T47D (cell line): ENCODE results near the gene WNT5B.
A peak's percentile ranks its signal among the peaks of the same experiment; 100 is the strongest.
"Not testable (repeated sequence)": the region's sequence is repeated elsewhere in the genome, so short reads cannot be mapped to it uniquely, and the experiment has no call there.

Experiments
- DNase-seq, 2 experiments: peaks; one replicate each; pipeline versions ENCODE4 v3.0.0 to v3.0.0-alpha.2; 2011 to 2012; ENCODE audit warnings: low read depth in 1 of 2, low spot score in 1 of 2
- JUND ChIP-seq: IDR thresholded peaks from 2 replicates; pipeline ENCODE4 v1.6.1; 2012; ENCODE audit warnings: low read depth
- in situ Hi-C: cut with HindIII; loops from 2 replicates; pipeline ENCODE4 v1.10.0; 2016; ENCODE audit warnings: low sequenced_read_pairs, low pct_unique_long_range_greater_than_20kb

The WNT5B gene

DNA sequence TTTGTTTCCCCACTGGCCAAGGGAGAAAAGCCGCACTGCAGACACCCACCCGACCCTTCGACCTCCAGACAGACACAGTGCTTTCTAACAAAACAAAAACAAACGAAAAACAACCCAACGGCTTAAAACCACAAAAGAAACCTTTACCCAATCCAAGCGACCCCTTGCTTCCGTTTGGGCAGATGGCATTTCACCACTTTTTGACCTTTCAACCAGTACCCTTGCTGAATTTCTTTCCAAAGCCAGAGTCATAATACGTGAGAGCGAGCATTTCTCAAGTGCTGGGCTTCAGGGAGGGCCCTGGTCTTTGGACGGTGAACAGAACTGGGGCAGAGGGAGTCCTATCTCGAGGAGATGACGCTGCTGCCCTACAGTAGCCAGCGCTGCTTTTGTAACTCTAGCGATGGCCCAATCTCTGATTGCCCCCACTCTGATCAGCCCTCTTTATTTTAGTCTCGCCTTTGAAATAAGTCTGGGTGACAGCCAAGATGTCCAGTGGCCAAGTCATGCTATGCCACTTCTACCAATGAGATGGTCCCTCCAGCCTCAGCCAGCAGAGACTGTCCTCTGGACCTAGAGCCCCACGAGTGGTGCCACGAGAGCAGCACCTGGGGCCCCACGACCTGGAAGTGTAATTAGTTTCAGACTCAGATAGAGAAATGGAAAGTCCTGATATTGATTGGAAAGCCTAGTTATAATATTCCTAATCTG lies 40.0 kb downstream of the WNT5B start:
- no peak for DNase-seq
- in situ Hi-C loops: no loop called here
- no peak for TF ChIP-seq JUND

GRCh38 chr12:1670358-1671268 lies 41.6 kb downstream of the WNT5B start:
- no peak for TF ChIP-seq JUND
- no peak for DNase-seq
- in situ Hi-C loops: no loop called here

DNA sequence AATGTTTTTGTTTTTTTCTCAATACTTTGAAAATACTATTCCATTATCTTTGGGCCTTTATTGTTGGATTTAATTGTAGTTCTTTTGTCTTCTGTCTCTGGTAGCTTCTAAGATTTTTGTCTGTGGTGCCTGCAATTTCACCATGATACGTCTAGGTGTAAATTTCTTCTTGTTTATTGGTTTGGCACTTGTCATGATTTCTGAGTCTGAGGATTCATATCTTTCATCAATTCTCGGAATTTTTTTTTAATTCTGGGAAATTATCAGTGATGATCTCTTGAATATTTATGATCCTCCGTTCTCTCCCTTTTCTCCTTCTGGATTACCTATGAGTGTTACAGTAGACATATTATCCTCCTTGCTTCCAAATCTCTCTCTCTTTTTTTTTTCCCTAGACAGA lies 47.0 kb downstream of the WNT5B start:
- no peak for DNase-seq
- no peak for TF ChIP-seq JUND
- in situ Hi-C loops: no loop called here

GRCh38 chr12:1680804-1681492 lies 51.9 kb downstream of the WNT5B start:
- DNase-seq: no peak
- in situ Hi-C loops: no loop called here
- no peak for TF ChIP-seq JUND

- TF ChIP-seq JUND: no peak
- no peak for DNase-seq
- in situ Hi-C loops: no loop called here
These were observed 52.4 kb downstream of the WNT5B start for GRCh38 chr12:1681493-1681807.

GRCh38 chr12:1688086-1688710 lies 59.2 kb downstream of the WNT5B start:
- in situ Hi-C loops: no loop called here
- TF ChIP-seq JUND: no peak
- no peak for DNase-seq

- in situ Hi-C loops: no loop called here
- peak; percentile 96 to 98 for DNase-seq
- TF ChIP-seq JUND: no peak
These were observed 61.6 kb downstream of the WNT5B start, which contains the start of gene ADIPOR2 for GRCh38 chr12:1690578-1691122. ADIPOR2 (plus strand) TSS chr12:1691070; CDS start chr12:1754344, 63,274 bp downstream.

DNA sequence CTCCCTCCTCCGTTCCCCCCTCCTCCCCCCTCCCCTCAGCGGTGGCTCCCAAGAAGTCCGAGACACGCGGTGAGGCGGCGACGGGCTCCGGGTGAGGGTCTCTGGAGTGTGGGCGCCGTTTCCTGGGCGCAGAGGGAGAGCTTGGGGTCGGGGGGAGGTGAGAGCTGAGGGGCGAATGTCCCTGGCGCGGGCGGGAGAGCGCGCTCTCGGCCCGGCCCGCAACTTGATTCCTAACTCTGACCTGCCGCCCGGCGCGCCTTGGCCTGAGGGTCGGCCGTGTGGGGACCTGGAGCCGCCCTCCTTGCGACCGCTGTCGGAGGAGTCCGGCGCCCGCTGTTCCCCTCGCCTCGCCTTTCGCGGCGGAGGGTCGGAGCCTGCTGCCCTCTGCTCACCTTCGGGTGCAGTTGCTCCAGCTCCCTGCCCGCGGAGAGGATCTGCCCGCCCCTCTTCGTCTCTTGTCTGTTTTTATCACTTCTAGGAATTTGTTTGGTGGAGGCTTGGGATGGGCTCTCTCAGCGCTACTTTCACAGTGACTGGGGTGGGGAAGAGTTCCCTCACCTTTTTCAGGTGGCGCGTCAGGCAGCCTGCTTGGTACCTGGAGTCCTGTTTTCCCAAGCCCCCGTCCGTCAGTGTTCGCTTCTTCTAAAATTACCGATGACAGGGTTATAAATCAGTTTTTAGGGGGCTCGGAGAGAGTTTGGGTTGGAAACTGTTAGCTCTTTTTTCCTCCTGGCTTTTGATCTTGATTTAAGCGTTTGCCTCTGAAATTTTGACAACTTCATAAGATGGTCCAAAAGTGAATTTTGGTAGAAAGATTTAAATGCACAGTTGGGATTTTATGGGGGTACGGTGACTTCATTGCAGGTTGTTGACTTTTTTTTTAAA lies 62.3 kb downstream of the WNT5B start:
- in situ Hi-C loops: no loop called here
- TF ChIP-seq JUND: no peak
- DNase-seq: peak; percentile 20 to 21

- TF ChIP-seq JUND: no peak
- DNase-seq: no peak
These were observed 63.2 kb downstream of the WNT5B start for GRCh38 chr12:1692226-1692625.

DNA sequence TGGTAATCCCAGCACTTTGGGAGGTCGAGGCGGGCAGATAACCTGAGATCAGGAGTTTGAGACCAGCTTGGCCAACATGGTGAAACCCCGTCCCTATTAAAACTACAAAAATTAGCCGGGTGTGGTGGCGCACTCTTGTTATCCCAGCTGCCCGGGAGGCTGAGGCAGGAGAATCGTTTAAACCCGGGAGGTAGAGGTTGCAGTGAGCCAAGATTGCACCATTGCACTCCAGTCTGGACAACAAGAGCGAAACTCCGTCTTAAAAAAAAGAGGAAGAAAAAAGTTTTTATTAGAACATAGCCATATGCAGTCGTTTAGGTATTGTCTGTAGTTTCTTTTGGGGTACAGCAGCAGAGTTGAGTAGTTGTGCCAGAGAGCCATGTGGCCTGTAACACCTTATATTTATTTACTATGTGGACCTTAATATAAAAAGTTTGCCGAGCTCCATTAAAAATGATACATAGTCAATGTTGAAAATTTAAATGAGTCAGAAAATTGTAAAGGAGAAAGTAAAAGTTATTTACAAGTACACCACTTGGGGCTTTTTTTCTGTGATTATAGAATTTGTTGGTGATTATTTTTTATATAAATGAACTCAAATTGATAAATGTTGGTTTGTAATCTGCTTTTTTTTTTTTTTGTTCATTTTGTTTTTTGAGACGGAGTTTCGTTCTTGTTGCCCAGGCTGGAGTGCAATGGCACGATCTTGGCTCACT lies 64.0 kb downstream of the WNT5B start:
- no peak for DNase-seq
- in situ Hi-C loops: no loop called here

More at GRCh38 chr12:1692226-1692625, 63.2 kb downstream of the WNT5B start:
- in situ Hi-C loops: no loop called here

GRCh38 chr12:1695097-1695496 lies 66.1 kb downstream of the WNT5B start:
- in situ Hi-C loops, DNase-seq: not testable (repeated sequence)

More for the DNA sequence above, 64.0 kb downstream of the WNT5B start:
- TF ChIP-seq JUND: no peak
